Stimulated activated CD4-positive, alpha-beta T cell treated with anti-CD3 and anti-CD28 coated beads, Interleukin-4, amount 100 ng/mL, for 24 hours (primary cell): ENCODE data around the gene SPRY1.

Experiments used
- DNase-seq: peaks from one replicate; pipeline ENCODE4 v3.0.0-alpha.2; 2020

Gene SPRY1

GRCh38 chr4:123380728-123381716 is 15.6 kb upstream of the SPRY1 start:
- DNase-seq: no peak

GRCh38 chr4:123381996-123382395 is 14.6 kb upstream of the SPRY1 start:
- no peak for DNase-seq

- DNase-seq: no peak
Observed at GRCh38 chr4:123383566-123383965, 13.0 kb upstream of the SPRY1 start.

GRCh38 chr4:123386609-123387008 is 10.0 kb upstream of the SPRY1 start:
- DNase-seq: no peak

- no peak for DNase-seq
Observed at GRCh38 chr4:123390846-123391456, 5.6 kb upstream of the SPRY1 start.

- DNase-seq: no peak
Observed at GRCh38 chr4:123393721-123394120, 2.9 kb upstream of the SPRY1 start.

GRCh38 chr4:123397144-123398065 is 810 bp downstream of the SPRY1 start:
- DNase-seq: peak; percentile 25

GRCh38 chr4:123398066-123398852 is 1.7 kb downstream of the SPRY1 start:
- DNase-seq: peak; percentile 56

GRCh38 chr4:123398853-123399626 is 2.4 kb downstream of the SPRY1 start:
- DNase-seq: peak; percentile 58

GRCh38 chr4:123399627-123400358 is 3.2 kb downstream of the SPRY1 start:
- no peak for DNase-seq

GRCh38 chr4:123401271-123402120 is 4.9 kb downstream of the SPRY1 start:
- no peak for DNase-seq

GRCh38 chr4:123402121-123402465 is 5.5 kb downstream of the SPRY1 start:
- DNase-seq: no peak

GRCh38 chr4:123403080-123403604 is 6.5 kb downstream of the SPRY1 start:
- no peak for DNase-seq

- no peak for DNase-seq
Observed at GRCh38 chr4:123404533-123404932, 7.9 kb downstream of the SPRY1 start.

- no peak for DNase-seq
Observed at GRCh38 chr4:123405267-123405865, 8.8 kb downstream of the SPRY1 start.

GRCh38 chr4:123406872-123407271 is 10.3 kb downstream of the SPRY1 start:
- no peak for DNase-seq

GRCh38 chr4:123408471-123409084 is 12.0 kb downstream of the SPRY1 start:
- no peak for DNase-seq

- DNase-seq: no peak
Observed at GRCh38 chr4:123409334-123409733, 12.7 kb downstream of the SPRY1 start.

GRCh38 chr4:123411514-123411913 is 14.9 kb downstream of the SPRY1 start:
- no peak for DNase-seq
